ENCODE data around the gene SAG.

DNA sequence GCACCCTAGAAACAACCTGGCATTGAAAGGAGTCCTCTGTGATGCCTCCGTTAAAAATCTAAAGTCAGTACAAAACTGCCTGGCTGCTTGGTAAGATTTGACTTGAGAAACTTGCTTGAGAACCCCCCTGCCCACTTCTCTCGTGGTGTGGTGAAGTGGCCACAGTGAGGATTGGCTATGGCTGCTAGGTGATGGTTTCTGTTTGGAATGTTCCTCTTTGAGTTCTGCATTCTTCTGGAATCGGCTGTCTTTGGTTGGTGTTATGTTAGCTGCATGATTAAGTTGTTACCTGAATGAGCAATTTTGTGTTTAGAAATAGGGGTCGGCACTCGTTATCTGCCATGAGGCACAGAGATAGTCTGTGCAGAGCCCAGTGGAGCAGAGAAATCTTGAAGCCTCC lies 21.7 kb upstream of the SAG start:
- TF ChIP-seq, protein P1, sequence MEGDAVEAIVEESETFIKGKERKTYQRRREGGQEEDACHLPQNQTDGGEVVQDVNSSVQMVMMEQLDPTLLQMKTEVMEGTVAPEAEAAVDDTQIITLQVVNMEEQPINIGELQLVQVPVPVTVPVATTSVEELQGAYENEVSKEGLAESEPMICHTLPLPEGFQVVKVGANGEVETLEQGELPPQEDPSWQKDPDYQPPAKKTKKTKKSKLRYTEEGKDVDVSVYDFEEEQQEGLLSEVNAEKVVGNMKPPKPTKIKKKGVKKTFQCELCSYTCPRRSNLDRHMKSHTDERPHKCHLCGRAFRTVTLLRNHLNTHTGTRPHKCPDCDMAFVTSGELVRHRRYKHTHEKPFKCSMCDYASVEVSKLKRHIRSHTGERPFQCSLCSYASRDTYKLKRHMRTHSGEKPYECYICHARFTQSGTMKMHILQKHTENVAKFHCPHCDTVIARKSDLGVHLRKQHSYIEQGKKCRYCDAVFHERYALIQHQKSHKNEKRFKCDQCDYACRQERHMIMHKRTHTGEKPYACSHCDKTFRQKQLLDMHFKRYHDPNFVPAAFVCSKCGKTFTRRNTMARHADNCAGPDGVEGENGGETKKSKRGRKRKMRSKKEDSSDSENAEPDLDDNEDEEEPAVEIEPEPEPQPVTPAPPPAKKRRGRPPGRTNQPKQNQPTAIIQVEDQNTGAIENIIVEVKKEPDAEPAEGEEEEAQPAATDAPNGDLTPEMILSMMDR (IDR thresholded peaks at IDR 0.05), result no peak
- TF ChIP-seq POLR2A (IDR thresholded peaks at IDR 0.05) (no peak), POLR2AphosphoS5 (IDR thresholded peaks at IDR 0.05) (no peak)

Measured in breast epithelium (tissue), 3 donors.